ENCODE data around the gene MRPL57.
"Not testable (repeated sequence)": the region's sequence is repeated elsewhere in the genome, so short reads cannot be mapped to it uniquely, and the experiment has no call there.

MRPL57 gene

GRCh38 chr13:21197606-21198225, 21.3 kb downstream of the MRPL57 start:
- not testable (repeated sequence) for DNase-seq (ENCODE audit: low read depth)

- not testable (repeated sequence) for DNase-seq (ENCODE audit: low read depth)
These were observed 21.9 kb downstream of the MRPL57 start for GRCh38 chr13:21198391-21198790.

GRCh38 chr13:21201456-21202190, 25.2 kb downstream of the MRPL57 start:
- not testable (repeated sequence) for DNase-seq (ENCODE audit: low read depth)

GRCh38 chr13:21202767-21203531, 26.5 kb downstream of the MRPL57 start:
- DNase-seq (ENCODE audit: low read depth): no peak

- no peak for DNase-seq (ENCODE audit: low read depth)
These were observed 32.2 kb downstream of the MRPL57 start for GRCh38 chr13:21208652-21209154.

- no peak for DNase-seq (ENCODE audit: low read depth)
These were observed 35.8 kb downstream of the MRPL57 start for GRCh38 chr13:21212138-21212775.

- DNase-seq (ENCODE audit: low read depth): not testable (repeated sequence)
These were observed 39.0 kb downstream of the MRPL57 start for GRCh38 chr13:21215419-21215818.

- no peak for DNase-seq (ENCODE audit: low read depth)
These were observed 39.9 kb downstream of the MRPL57 start for GRCh38 chr13:21216332-21216731.

GRCh38 chr13:21218351-21219035, 42.0 kb downstream of the MRPL57 start:
- DNase-seq (ENCODE audit: low read depth): no peak

GRCh38 chr13:21219036-21219381, 42.6 kb downstream of the MRPL57 start:
- no peak for DNase-seq (ENCODE audit: low read depth)

- DNase-seq (ENCODE audit: low read depth): not testable (repeated sequence)
These were observed 43.3 kb downstream of the MRPL57 start for GRCh38 chr13:21219716-21220115.

- DNase-seq (ENCODE audit: low read depth): no peak
These were observed 44.8 kb downstream of the MRPL57 start for GRCh38 chr13:21221268-21221667.

GRCh38 chr13:21225082-21225481, 48.6 kb downstream of the MRPL57 start:
- no peak for DNase-seq (ENCODE audit: low read depth)

- no peak for DNase-seq (ENCODE audit: low read depth)
These were observed 49.6 kb downstream of the MRPL57 start for GRCh38 chr13:21225841-21226581.

- no peak for DNase-seq (ENCODE audit: low read depth)
These were observed 51.5 kb downstream of the MRPL57 start for GRCh38 chr13:21227917-21228316.

Data from GM04503 (cell line).